Bronchial epithelial cell (primary cell): ENCODE data around the gene RIBC1. TPM values are rescaled to one million over a fixed set of nuclear protein-coding genes. Genes with fewer than 3 reads are reported as not detected.

Experiments used
- DNase-seq: peaks from one replicate; pipeline ENCODE4 v3.0.0-alpha.2; 2010; ENCODE audit warnings: low read depth
- FAIRE-seq: peaks from 2 replicates; lab custom pipeline; 2011; peaks lifted over from hg19 to GRCh38; lab: Jason Lieb, UNC
- H3K27me3 ChIP-seq: 2 replicates; pipeline ENCODE4 v1.5.1; 2011; ENCODE audit warnings: low read length; ENCODE audit not compliant: control insufficient read depth, insufficient read depth
- H3K36me3 ChIP-seq: 2 replicates; pipeline ENCODE4 v1.5.1; 2011; ENCODE audit warnings: low read length; ENCODE audit not compliant: control insufficient read depth, insufficient read depth
- H3K4me3 ChIP-seq: 2 replicates; pipeline ENCODE4 v1.5.1; 2011; ENCODE audit warnings: mild to moderate bottlenecking, low read depth, low read length, control low read depth
- total RNA-seq: library from RNA; depleted of rRNA; stranded (reverse); fragments of >200 nt; gene quantifications from 2 replicates; pipeline ENCODE4 v1.2.1, GENCODE V29; 2014
- TF ChIP-seq, protein P1 (sequence below): IDR thresholded peaks from 2 replicates; pipeline ENCODE4 v1.5.1; 2011; ENCODE audit warnings: mild to moderate bottlenecking, moderate library complexity, low read length, control low read depth, inconsistent platforms; ENCODE audit not compliant: insufficient read depth, severe bottlenecking

RIBC1 gene
- total RNA-seq, 1 donor from 2014 or later = 0.26 TPM

GRCh38 chrX:53379008-53379710 is 43.5 kb upstream of the RIBC1 start:
- peaks cover 11% of the 10 kb centered on the region for H3K36me3 ChIP-seq
- DNase-seq = no peak
- TF ChIP-seq, protein P1, sequence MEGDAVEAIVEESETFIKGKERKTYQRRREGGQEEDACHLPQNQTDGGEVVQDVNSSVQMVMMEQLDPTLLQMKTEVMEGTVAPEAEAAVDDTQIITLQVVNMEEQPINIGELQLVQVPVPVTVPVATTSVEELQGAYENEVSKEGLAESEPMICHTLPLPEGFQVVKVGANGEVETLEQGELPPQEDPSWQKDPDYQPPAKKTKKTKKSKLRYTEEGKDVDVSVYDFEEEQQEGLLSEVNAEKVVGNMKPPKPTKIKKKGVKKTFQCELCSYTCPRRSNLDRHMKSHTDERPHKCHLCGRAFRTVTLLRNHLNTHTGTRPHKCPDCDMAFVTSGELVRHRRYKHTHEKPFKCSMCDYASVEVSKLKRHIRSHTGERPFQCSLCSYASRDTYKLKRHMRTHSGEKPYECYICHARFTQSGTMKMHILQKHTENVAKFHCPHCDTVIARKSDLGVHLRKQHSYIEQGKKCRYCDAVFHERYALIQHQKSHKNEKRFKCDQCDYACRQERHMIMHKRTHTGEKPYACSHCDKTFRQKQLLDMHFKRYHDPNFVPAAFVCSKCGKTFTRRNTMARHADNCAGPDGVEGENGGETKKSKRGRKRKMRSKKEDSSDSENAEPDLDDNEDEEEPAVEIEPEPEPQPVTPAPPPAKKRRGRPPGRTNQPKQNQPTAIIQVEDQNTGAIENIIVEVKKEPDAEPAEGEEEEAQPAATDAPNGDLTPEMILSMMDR = no peak
- FAIRE-seq = no peak
- H3K27me3 ChIP-seq = no peaks in the 10 kb centered on the region
- no peak overlapping the region for H3K4me3 ChIP-seq

DNA sequence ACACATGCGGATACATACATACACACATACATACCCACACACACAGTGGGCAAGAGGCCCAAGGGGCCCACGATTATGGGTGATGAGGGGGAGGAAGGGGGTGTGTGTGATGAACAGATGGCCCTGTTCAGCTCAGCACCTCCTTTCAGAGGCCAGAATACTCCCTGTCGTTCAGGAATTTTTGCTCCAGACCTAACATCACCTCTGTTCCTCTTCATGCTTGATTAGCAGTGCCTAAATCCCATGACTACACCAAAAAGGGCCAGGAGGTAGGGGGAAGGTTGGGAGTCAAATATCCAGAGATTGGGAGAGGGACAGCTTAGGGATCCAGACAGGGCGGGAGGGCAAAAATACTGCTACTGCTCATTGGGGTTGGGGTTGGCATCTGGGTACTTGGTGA is 42.9 kb upstream of the RIBC1 start:
- no peak for FAIRE-seq
- TF ChIP-seq, protein P1 = no peak
- Histone ChIP-seq H3K27me3 (no peaks in the 10 kb centered on the region), H3K36me3 (peaks cover 11% of the 10 kb centered on the region), H3K4me3 (no peak overlapping the region)
- no peak for DNase-seq

- no peaks in the 10 kb centered on the region for H3K27me3 ChIP-seq
- H3K4me3 ChIP-seq = no peak overlapping the region
- TF ChIP-seq, protein P1 = no peak
- DNase-seq (peak; percentile 29), FAIRE-seq (no peak)
- H3K36me3 ChIP-seq = peaks cover 11% of the 10 kb centered on the region
These were observed 39.1 kb upstream of the RIBC1 start for GRCh38 chrX:53383376-53384076.

DNA sequence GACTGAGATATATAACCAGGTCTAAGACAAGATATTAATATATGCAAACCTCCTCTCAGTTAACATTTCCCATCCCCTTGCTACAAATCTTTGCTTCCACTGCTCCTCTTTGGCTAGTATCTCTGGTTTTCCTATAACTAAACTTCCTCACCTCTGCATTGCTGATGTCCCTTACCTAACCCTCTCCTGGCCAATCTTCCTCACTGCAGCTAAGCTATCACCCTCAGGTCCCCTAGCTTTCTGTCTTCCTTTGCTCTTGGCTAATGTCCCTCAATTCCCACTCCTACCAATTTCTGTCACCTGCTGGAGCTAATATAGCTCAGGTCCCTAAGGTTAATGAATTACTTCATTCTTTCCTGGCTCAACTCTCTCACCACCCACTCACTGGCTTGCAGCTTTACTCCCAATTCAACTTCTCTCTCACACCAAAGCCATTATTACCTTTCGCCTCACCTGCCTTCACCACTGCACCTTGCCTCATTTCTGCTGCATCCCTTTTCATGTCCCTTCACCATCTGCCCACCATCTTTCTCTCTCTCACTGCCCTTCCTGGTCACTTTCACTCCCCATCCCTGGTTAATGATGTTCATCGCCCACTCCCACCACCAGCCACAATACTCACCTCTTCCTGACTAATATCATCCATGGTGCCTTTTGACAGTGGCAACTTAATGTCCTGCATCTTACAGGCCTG is 26.9 kb upstream of the RIBC1 start:
- no peak for DNase-seq
- Histone ChIP-seq H3K27me3 (no peaks in the 10 kb centered on the region), H3K4me3 (no peak overlapping the region), H3K36me3 (peaks cover 2% of the 10 kb centered on the region)
- no peak for FAIRE-seq
- TF ChIP-seq, protein P1 = no peak

GRCh38 chrX:53398216-53398615 is 24.5 kb upstream of the RIBC1 start:
- peak; percentile 13 for DNase-seq
- FAIRE-seq = no peak

More at GRCh38 chrX:53398216-53398615, 24.5 kb upstream of the RIBC1 start:
- TF ChIP-seq, protein P1 = no peak
- H3K4me3 ChIP-seq = no peak overlapping the region
- H3K36me3 ChIP-seq = peaks cover 2% of the 10 kb centered on the region
- no peaks in the 10 kb centered on the region for H3K27me3 ChIP-seq
